NCI-H2081 (cell line): ENCODE results near the gene AP5B1.

ENCODE experiments used
- DNase-seq, 2 experiments: peaks; one replicate each; lab custom pipeline; 2025; lab: John Stamatoyannopoulos, UW

Gene AP5B1

GRCh38 chr11:65780770-65781151 is at the start of gene AP5B1:
TSS of gene AP5B1 (minus strand) at chr11:65780976. CDS start at chr11:65780591, 385 bp downstream.
- peak; percentile 17 to 27 for DNase-seq

- DNase-seq, result no peak
These were observed 48.7 kb upstream of the AP5B1 start for GRCh38 chr11:65829459-65829858.

GRCh38 chr11:65826984-65827735 is 46.4 kb upstream of the AP5B1 start:
- no peak for DNase-seq

GRCh38 chr11:65822776-65823528 is 42.2 kb upstream of the AP5B1 start:
- DNase-seq, result peak; percentile 46 to 89

GRCh38 chr11:65821107-65821506 is 40.3 kb upstream of the AP5B1 start:
- peak; percentile 56 to 87 for DNase-seq

GRCh38 chr11:65817835-65818680 is 37.3 kb upstream of the AP5B1 start:
- DNase-seq, result peak; percentile 80 to 87

- DNase-seq, result no peak
These were observed 36.6 kb upstream of the AP5B1 start for GRCh38 chr11:65817312-65817834.

GRCh38 chr11:65816696-65817095 is 35.9 kb upstream of the AP5B1 start:
- no peak for DNase-seq

GRCh38 chr11:65814986-65815565 is 34.3 kb upstream of the AP5B1 start:
- DNase-seq, result no peak

GRCh38 chr11:65814131-65814985 is 33.6 kb upstream of the AP5B1 start:
- DNase-seq, result peak in 1 of 2 experiments; percentile 56

GRCh38 chr11:65811764-65812475 is 31.1 kb upstream of the AP5B1 start:
- no peak for DNase-seq

GRCh38 chr11:65810046-65810868 is 29.5 kb upstream of the AP5B1 start:
- DNase-seq, result no peak

- DNase-seq, result no peak
These were observed 28.7 kb upstream of the AP5B1 start for GRCh38 chr11:65809496-65809895.

GRCh38 chr11:65808744-65809341 is 28.1 kb upstream of the AP5B1 start:
- no peak for DNase-seq

GRCh38 chr11:65806979-65807378 is 26.2 kb upstream of the AP5B1 start:
- no peak for DNase-seq

- no peak for DNase-seq
These were observed 23.2 kb upstream of the AP5B1 start for GRCh38 chr11:65803797-65804492.

GRCh38 chr11:65802841-65803240 is 22.1 kb upstream of the AP5B1 start:
- DNase-seq, result no peak
